Tibial nerve (tissue), 4 donors: ENCODE results near the gene CDCA7. TPM values are rescaled to one million over a fixed set of nuclear protein-coding genes. Genes with fewer than 3 reads are reported as not detected.

Experiments
- DNase-seq, 2 donors: peaks; one replicate each; pipeline ENCODE4 v3.0.0-alpha.2; 2019; ENCODE audit warnings: low spot score in 2 of 2
- H3K27ac ChIP-seq, 4 donors: fragments of 200-600 bp; sonication (generic) in 3 of 4; one replicate each; pipeline ENCODE4 v1.5.1; 2017 to 2019; ENCODE audit warnings: mild to moderate bottlenecking in 1 of 4
- H3K27me3 ChIP-seq, 2 donors: fragments of 200-600 bp; sonication (generic) in 1 of 2; one replicate each; pipeline versions ENCODE4 v1.5.1 to v1.6.0; 2017 to 2019
- H3K36me3 ChIP-seq, 3 donors: fragments of 200-600 bp; sonication (generic); one replicate each; pipeline ENCODE4 v1.5.1; 2018 to 2019
- H3K4me1 ChIP-seq, 4 donors: fragments of 200-600 bp; sonication (generic) in 3 of 4; one replicate each; pipeline ENCODE4 v1.5.1; 2017 to 2019
- H3K4me3 ChIP-seq, 4 donors: fragments of 200-600 bp; sonication (generic) in 3 of 4; one replicate each; pipeline ENCODE4 v1.5.1; 2017 to 2019; ENCODE audit warnings: mild to moderate bottlenecking in 1 of 4, moderate library complexity in 1 of 4
- H3K9me3 ChIP-seq, 4 donors: fragments of 200-600 bp; sonication (generic) in 3 of 4; one replicate each; pipeline ENCODE4 v1.5.1; 2017 to 2019
- CTCF ChIP-seq, 5 experiments: fragments of 200-600 bp in 3 of 5; fragments of 450-650 bp in 2 of 5; sonication (generic) in 3 of 5; IDR thresholded peaks; one replicate each; pipeline ENCODE4 v1.5.1; 2016 to 2019; ENCODE audit warnings: antibody characterized with exemption in 5 of 5, mild to moderate bottlenecking in 3 of 5, moderate library complexity in 2 of 5
- EP300 ChIP-seq, 2 donors: sonication (generic); formaldehyde crosslinking; IDR thresholded peaks; one replicate each; pipeline ENCODE4 v1.6.1; 2017; ENCODE audit warnings: antibody characterized with exemption in 2 of 2, mild to moderate bottlenecking in 1 of 2
- POLR2A ChIP-seq, 2 donors: fragments of 450-650 bp; IDR thresholded peaks; one replicate each; pipeline ENCODE4 v1.6.1; 2017; ENCODE audit warnings: antibody characterized with exemption in 2 of 2, mild to moderate bottlenecking in 2 of 2, moderate library complexity in 2 of 2
- WGBS, 2 donors: methylation state at CpG; one replicate each; pipeline ENCODE4 v1.1.5; 2018; 5-methylcytosine and 5-hydroxymethylcytosine counted together
- total RNA-seq, 4 donors: library from RNA; depleted of rRNA; stranded (reverse); fragments of >200 nt; gene quantifications; one replicate each; pipeline ENCODE4 v1.1.0, GENCODE V29; 2016

CDCA7 gene
- total RNA-seq, 4 donors from 2014 or later = 1.3 to 1.8 TPM; not detected in 2

GRCh38 chr2:173346035-173346434 is 8.6 kb upstream of the CDCA7 start:
- Histone ChIP-seq H3K4me3 (no peak overlapping the region), H3K36me3 (no peaks in the 10 kb centered on the region), H3K27me3 (peaks cover 0 to 2% of the 10 kb centered on the region in 2 donors), H3K9me3 (peaks cover 0 to 20% (median 2%) of the 10 kb centered on the region in 4 donors), H3K4me1 (no peaks in the 10 kb centered on the region), H3K27ac (no peak overlapping the region)
- WGBS, 2 donors = 77 to 82% methylated on average over 6 of the region's 6 CpGs
- TF ChIP-seq POLR2A (IDR thresholded peaks at IDR 0.05) = no peak
- no peak for TF ChIP-seq EP300 (IDR thresholded peaks at IDR 0.05)
- TF ChIP-seq CTCF (IDR thresholded peaks at IDR 0.05) = no peak
- no peak for DNase-seq

- Histone ChIP-seq H3K27ac (no peak overlapping the region), H3K9me3 (peaks cover 0 to 20% (median 2%) of the 10 kb centered on the region in 4 donors), H3K4me3 (no peak overlapping the region), H3K36me3 (no peaks in the 10 kb centered on the region), H3K4me1 (no peaks in the 10 kb centered on the region), H3K27me3 (peaks cover 0 to 17% of the 10 kb centered on the region in 2 donors)
- TF ChIP-seq CTCF (IDR thresholded peaks at IDR 0.05) (no peak), EP300 (IDR thresholded peaks at IDR 0.05) (no peak), POLR2A (IDR thresholded peaks at IDR 0.05) (no peak)
- WGBS, 2 donors = 66 to 71% methylated on average over 8 of the region's 8 CpGs
- no peak for DNase-seq
Measured at GRCh38 chr2:173347305-173348168, 7.1 kb upstream of the CDCA7 start.

- Histone ChIP-seq H3K9me3 (peaks cover 0 to 20% (median 2%) of the 10 kb centered on the region in 4 donors), H3K36me3 (no peaks in the 10 kb centered on the region), H3K4me3 (no peak overlapping the region), H3K27me3 (peaks cover 0 to 35% of the 10 kb centered on the region in 2 donors), H3K4me1 (peaks cover 0 to 8% (median 4%) of the 10 kb centered on the region in 4 donors), H3K27ac (no peak overlapping the region)
- no peak for TF ChIP-seq EP300 (IDR thresholded peaks at IDR 0.05)
- no peak for TF ChIP-seq CTCF (IDR thresholded peaks at IDR 0.05)
- TF ChIP-seq POLR2A (IDR thresholded peaks at IDR 0.05) = no peak
- no peak for DNase-seq
- 78 to 85% methylated on average over 2 of the region's 2 CpGs for WGBS, 2 donors
Measured at GRCh38 chr2:173349287-173349686, 5.4 kb upstream of the CDCA7 start.

- DNase-seq = no peak
- Histone ChIP-seq H3K4me1 (peaks cover 0 to 19% (median 13%) of the 10 kb centered on the region in 4 donors), H3K36me3 (no peaks in the 10 kb centered on the region), H3K27ac (no peak overlapping the region), H3K9me3 (peaks cover 0 to 17% (median 2%) of the 10 kb centered on the region in 4 donors), H3K4me3 (no peak overlapping the region), H3K27me3 (peaks cover 0 to 46% of the 10 kb centered on the region in 2 donors)
- TF ChIP-seq POLR2A (IDR thresholded peaks at IDR 0.05) (no peak), CTCF (IDR thresholded peaks at IDR 0.05) (no peak), EP300 (IDR thresholded peaks at IDR 0.05) (no peak)
- 57 to 63% methylated on average over 2 of the region's 2 CpGs for WGBS, 2 donors
Measured at GRCh38 chr2:173350383-173350782, 4.3 kb upstream of the CDCA7 start.

GRCh38 chr2:173351879-173352278 is 2.8 kb upstream of the CDCA7 start:
- Histone ChIP-seq H3K36me3 (no peaks in the 10 kb centered on the region), H3K4me1 (peaks cover 0 to 25% (median 13%) of the 10 kb centered on the region in 4 donors), H3K9me3 (peaks cover 0 to 2% (median 0%) of the 10 kb centered on the region in 4 donors), H3K27ac (no peak overlapping the region), H3K4me3 (no peak overlapping the region), H3K27me3 (peaks cover 0 to 61% of the 10 kb centered on the region in 2 donors)
- WGBS, 2 donors = 84 to 87% methylated on average over 4 of the region's 4 CpGs
- no peak for DNase-seq
- TF ChIP-seq EP300 (IDR thresholded peaks at IDR 0.05) (no peak), POLR2A (IDR thresholded peaks at IDR 0.05) (no peak), CTCF (IDR thresholded peaks at IDR 0.05) (no peak)
